GM12878 (cell line): ENCODE data around the gene GPBP1. TPM values are rescaled to one million over a fixed set of nuclear protein-coding genes. Genes with fewer than 3 reads are reported as not detected.

Experiments used
- CHD2 ChIP-seq: IDR thresholded peaks from 2 replicates; pipeline ENCODE4 v1.6.1; 2011; ENCODE audit warnings: low read depth, low read length, improper control_type of control experiment, borderline replicate concordance
- CREM ChIP-seq: IDR thresholded peaks from 2 replicates; pipeline ENCODE4 v1.6.1; 2014; ENCODE audit warnings: antibody characterized with exemption, low read depth
- EED ChIP-seq: sonication (generic); IDR thresholded peaks from 2 replicates; pipeline ENCODE4 v1.6.1; 2016; ENCODE audit warnings: antibody characterized with exemption, low read depth
- IKZF1 ChIP-seq: fragments of 450-650 bp; conservative IDR thresholded peaks from 2 replicates; pipeline ENCODE4 v1.6.1; 2017; ENCODE audit warnings: antibody characterized with exemption, mild to moderate bottlenecking
- JUNB ChIP-seq: IDR thresholded peaks from 2 replicates; pipeline ENCODE4 v1.6.1; 2016; ENCODE audit warnings: antibody characterized with exemption, mild to moderate bottlenecking
- MEF2A ChIP-seq: IDR thresholded peaks from 2 replicates; pipeline ENCODE4 v1.6.1; 2011; ENCODE audit warnings: low read depth, mild to moderate bottlenecking, low read length, moderate library complexity; ENCODE audit not compliant: insufficient read depth
- MTA2 ChIP-seq: fragments of 450-650 bp; IDR thresholded peaks from 2 replicates; pipeline ENCODE4 v1.6.1; 2016; ENCODE audit warnings: low read depth, mild to moderate bottlenecking, moderate library complexity
- NFXL1 ChIP-seq: fragments of 450-650 bp; IDR thresholded peaks from 2 replicates; pipeline ENCODE4 v1.6.1; 2017; ENCODE audit warnings: antibody characterized with exemption, mild to moderate bottlenecking, borderline replicate concordance
- PAX5 ChIP-seq: IDR thresholded peaks from 2 replicates; pipeline ENCODE4 v1.6.1; 2011; ENCODE audit warnings: low read depth, low read length, borderline replicate concordance
- POLR2A ChIP-seq: IDR thresholded peaks from 2 replicates; pipeline ENCODE4 v1.6.1; 2011; ENCODE audit warnings: low read depth, mild to moderate bottlenecking, low read length
- SP1 ChIP-seq: IDR thresholded peaks from one replicate; pipeline ENCODE4 v1.6.1; 2011; ENCODE audit warnings: low read depth, low read length
- STAT1 ChIP-seq: fragments of 450-650 bp; conservative IDR thresholded peaks from 2 replicates; pipeline ENCODE4 v1.6.1; 2014; ENCODE audit warnings: antibody characterized with exemption, mild to moderate bottlenecking
- SUZ12 ChIP-seq: fragments of 200-600 bp; sonication (generic); IDR thresholded peaks from one replicate; pipeline ENCODE4 v1.6.1; 2018; ENCODE audit warnings: antibody characterized with exemption, mild to moderate bottlenecking; ENCODE audit not compliant: unreplicated experiment
- TBL1XR1 ChIP-seq: IDR thresholded peaks from 2 replicates; pipeline ENCODE4 v1.6.1; 2012; ENCODE audit warnings: low read depth, low read length, improper control_type of control experiment
- TCF3 ChIP-seq: IDR thresholded peaks from 2 replicates; pipeline ENCODE4 v1.6.1; 2012; ENCODE audit warnings: low read depth, mild to moderate bottlenecking, low read length, borderline replicate concordance; ENCODE audit not compliant: insufficient read depth
- TCF7 ChIP-seq: IDR thresholded peaks from 2 replicates; pipeline ENCODE4 v1.6.1; 2014; ENCODE audit warnings: antibody characterized with exemption, borderline replicate concordance
- WRNIP1 ChIP-seq: IDR thresholded peaks from 2 replicates; pipeline ENCODE4 v1.6.1; 2011; ENCODE audit warnings: low read depth, low read length, improper control_type of control experiment, borderline replicate concordance
- ZNF207 ChIP-seq: fragments of 450-650 bp; IDR thresholded peaks from 2 replicates; pipeline ENCODE4 v1.6.1; 2014; ENCODE audit warnings: antibody characterized with exemption, mild to moderate bottlenecking, borderline replicate concordance
- polyA plus RNA-seq, 11 experiments: library from polyadenylated mRNA; depleted of rRNA in 4 of 11; unstranded in 6 of 11; stranded (reverse) in 5 of 11; fragments of >200 nt; fragmentation: Nextera tagmentation in 4 of 11; fragmentation: Illumina TruSeq in 1 of 11; extraction: Ambion mirVana in 4 of 11; extraction: Trizol in 1 of 11; gene quantifications; 1 replicate in 1 of 11; 2 replicates in 10 of 11; pipeline versions ENCODE4 v1.2.1 to v1.2.3, GENCODE V29; 2011 to 2016; ENCODE audit warnings: inconsistent platforms in 2 of 11, missing spikeins in 2 of 11, low read depth in 1 of 11
- total RNA-seq, 4 experiments: library from RNA; depleted of rRNA in 3 of 4; stranded (reverse); fragments of >200 nt in 3 of 4; fragmentation: Illumina TruSeq in 1 of 4; extraction: Trizol in 1 of 4; gene quantifications; 2 replicates each; pipeline versions ENCODE4 v1.2.1 to v1.2.3, GENCODE V29; 2013 to 2021
- TF ChIP-seq, protein P1 (sequence below): fragments of 450-650 bp; IDR thresholded peaks from 2 replicates; pipeline ENCODE4 v1.6.1; 2016; ENCODE audit warnings: mild to moderate bottlenecking
- TF ChIP-seq, protein P2 (sequence below): fragments of 450-650 bp; IDR thresholded peaks from 2 replicates; pipeline ENCODE4 v1.6.1; 2017; ENCODE audit warnings: mild to moderate bottlenecking
- TF ChIP-seq, protein P3 (sequence below): IDR thresholded peaks from 2 replicates; pipeline ENCODE4 v1.6.1; 2011; ENCODE audit warnings: borderline replicate concordance, low read depth, mild to moderate bottlenecking, moderate library complexity, mixed read lengths, low read length; ENCODE audit not compliant: insufficient read depth; ENCODE audit errors: extremely low read length
- TF ChIP-seq, protein P4 (sequence below): fragments of 450-650 bp; IDR thresholded peaks from 2 replicates; pipeline ENCODE4 v1.6.1; 2018; ENCODE audit warnings: mild to moderate bottlenecking, low read depth, moderate library complexity; ENCODE audit not compliant: partially characterized antibody
- TF ChIP-seq, protein P5 (sequence below): IDR thresholded peaks from 2 replicates; pipeline ENCODE4 v1.6.1; 2012; ENCODE audit warnings: low read depth, low read length, improper control_type of control experiment

The GPBP1 gene
- total and polyA plus RNA-seq, 10 of the 15 experiments (the other 5 are each of a cell fraction or from before 2014, with no cell fraction given), result 27.0 to 96.2 (median 55.4) TPM

DNA sequence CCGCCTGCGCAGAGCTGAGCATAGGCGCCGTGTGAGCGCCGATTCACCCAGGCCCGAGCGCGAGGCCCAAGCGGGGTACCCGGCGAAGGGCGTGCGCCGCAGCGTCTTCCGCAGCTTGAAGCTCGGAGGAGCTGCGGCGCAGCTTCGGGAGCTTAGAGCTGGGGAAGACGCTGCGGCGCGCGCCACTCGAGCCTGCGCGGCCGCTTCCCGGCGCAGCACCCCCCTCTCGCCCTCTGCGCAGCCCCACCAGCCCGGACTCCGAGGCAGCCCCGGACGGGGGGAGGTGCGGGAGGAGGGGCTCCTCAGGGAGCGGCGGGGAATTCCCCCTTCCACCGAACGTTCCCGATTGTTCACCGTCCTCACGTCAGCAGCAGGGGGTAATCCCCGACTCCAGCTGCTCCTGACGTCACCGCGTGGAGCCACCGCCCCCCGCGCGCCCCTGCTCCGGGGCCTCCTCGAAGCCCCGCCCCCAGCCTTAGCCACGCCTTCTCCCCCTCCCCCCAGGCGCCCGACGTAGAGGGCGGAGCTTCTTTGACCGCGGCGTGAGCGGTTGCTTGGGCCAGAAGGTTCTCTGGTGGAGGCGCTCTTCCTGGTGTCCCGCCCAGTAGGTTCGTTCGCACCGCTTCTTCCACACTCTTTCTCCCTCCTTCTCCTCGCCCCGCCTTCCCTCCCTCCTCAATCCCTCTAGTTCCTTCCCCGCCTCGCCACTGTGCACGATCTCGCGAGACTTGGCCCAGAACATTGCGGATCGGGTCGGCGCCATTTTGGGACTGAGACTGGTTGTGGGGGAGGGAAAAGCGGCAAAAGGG lies at the start of gene GPBP1 (continued):
- peak; percentile 78 for TF ChIP-seq TCF3
- no peak for TF ChIP-seq MEF2A
- peak; percentile 96 for TF ChIP-seq IKZF1
- TF ChIP-seq POLR2A, result peak; percentile 77
- peak; percentile 99 for TF ChIP-seq CHD2
- TF ChIP-seq CREM, result peak; percentile 92
- no peak for TF ChIP-seq STAT1
- peak; percentile 58 for TF ChIP-seq SP1
- no peak for TF ChIP-seq NFXL1
- no peak for TF ChIP-seq SUZ12
- TF ChIP-seq, protein P1, sequence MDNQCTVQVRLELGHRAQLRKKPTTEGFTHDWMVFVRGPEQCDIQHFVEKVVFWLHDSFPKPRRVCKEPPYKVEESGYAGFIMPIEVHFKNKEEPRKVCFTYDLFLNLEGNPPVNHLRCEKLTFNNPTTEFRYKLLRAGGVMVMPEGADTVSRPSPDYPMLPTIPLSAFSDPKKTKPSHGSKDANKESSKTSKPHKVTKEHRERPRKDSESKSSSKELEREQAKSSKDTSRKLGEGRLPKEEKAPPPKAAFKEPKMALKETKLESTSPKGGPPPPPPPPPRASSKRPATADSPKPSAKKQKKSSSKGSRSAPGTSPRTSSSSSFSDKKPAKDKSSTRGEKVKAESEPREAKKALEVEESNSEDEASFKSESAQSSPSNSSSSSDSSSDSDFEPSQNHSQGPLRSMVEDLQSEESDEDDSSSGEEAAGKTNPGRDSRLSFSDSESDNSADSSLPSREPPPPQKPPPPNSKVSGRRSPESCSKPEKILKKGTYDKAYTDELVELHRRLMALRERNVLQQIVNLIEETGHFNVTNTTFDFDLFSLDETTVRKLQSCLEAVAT, result no peak
- TF ChIP-seq, protein P2, sequence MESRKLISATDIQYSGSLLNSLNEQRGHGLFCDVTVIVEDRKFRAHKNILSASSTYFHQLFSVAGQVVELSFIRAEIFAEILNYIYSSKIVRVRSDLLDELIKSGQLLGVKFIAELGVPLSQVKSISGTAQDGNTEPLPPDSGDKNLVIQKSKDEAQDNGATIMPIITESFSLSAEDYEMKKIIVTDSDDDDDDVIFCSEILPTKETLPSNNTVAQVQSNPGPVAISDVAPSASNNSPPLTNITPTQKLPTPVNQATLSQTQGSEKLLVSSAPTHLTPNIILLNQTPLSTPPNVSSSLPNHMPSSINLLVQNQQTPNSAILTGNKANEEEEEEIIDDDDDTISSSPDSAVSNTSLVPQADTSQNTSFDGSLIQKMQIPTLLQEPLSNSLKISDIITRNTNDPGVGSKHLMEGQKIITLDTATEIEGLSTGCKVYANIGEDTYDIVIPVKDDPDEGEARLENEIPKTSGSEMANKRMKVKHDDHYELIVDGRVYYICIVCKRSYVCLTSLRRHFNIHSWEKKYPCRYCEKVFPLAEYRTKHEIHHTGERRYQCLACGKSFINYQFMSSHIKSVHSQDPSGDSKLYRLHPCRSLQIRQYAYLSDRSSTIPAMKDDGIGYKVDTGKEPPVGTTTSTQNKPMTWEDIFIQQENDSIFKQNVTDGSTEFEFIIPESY, result no peak
- no peak for TF ChIP-seq JUNB
- TF ChIP-seq, protein P3, sequence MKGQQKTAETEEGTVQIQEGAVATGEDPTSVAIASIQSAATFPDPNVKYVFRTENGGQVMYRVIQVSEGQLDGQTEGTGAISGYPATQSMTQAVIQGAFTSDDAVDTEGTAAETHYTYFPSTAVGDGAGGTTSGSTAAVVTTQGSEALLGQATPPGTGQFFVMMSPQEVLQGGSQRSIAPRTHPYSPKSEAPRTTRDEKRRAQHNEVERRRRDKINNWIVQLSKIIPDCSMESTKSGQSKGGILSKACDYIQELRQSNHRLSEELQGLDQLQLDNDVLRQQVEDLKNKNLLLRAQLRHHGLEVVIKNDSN, result no peak
- TF ChIP-seq MTA2, result no peak
- peak; percentile 90; the same call in 1 of the 2 replicates for TF ChIP-seq TBL1XR1
- no peak for TF ChIP-seq TCF7
- no peak for TF ChIP-seq WRNIP1
- TF ChIP-seq, protein P4, sequence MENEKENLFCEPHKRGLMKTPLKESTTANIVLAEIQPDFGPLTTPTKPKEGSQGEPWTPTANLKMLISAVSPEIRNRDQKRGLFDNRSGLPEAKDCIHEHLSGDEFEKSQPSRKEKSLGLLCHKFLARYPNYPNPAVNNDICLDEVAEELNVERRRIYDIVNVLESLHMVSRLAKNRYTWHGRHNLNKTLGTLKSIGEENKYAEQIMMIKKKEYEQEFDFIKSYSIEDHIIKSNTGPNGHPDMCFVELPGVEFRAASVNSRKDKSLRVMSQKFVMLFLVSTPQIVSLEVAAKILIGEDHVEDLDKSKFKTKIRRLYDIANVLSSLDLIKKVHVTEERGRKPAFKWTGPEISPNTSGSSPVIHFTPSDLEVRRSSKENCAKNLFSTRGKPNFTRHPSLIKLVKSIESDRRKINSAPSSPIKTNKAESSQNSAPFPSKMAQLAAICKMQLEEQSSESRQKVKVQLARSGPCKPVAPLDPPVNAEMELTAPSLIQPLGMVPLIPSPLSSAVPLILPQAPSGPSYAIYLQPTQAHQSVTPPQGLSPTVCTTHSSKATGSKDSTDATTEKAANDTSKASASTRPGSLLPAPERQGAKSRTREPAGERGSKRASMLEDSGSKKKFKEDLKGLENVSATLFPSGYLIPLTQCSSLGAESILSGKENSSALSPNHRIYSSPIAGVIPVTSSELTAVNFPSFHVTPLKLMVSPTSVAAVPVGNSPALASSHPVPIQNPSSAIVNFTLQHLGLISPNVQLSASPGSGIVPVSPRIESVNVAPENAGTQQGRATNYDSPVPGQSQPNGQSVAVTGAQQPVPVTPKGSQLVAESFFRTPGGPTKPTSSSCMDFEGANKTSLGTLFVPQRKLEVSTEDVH, result no peak
- peak; percentile 59; the same call in 1 of the 2 replicates for TF ChIP-seq PAX5
- TF ChIP-seq, protein P5, sequence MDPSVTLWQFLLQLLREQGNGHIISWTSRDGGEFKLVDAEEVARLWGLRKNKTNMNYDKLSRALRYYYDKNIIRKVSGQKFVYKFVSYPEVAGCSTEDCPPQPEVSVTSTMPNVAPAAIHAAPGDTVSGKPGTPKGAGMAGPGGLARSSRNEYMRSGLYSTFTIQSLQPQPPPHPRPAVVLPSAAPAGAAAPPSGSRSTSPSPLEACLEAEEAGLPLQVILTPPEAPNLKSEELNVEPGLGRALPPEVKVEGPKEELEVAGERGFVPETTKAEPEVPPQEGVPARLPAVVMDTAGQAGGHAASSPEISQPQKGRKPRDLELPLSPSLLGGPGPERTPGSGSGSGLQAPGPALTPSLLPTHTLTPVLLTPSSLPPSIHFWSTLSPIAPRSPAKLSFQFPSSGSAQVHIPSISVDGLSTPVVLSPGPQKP, result no peak
- peak; percentile 91 for TF ChIP-seq EED
- peak; percentile 67; the same call in 1 of the 2 replicates for TF ChIP-seq ZNF207
